Measurements from ENCODE around the gene ZNF860.

DNA sequence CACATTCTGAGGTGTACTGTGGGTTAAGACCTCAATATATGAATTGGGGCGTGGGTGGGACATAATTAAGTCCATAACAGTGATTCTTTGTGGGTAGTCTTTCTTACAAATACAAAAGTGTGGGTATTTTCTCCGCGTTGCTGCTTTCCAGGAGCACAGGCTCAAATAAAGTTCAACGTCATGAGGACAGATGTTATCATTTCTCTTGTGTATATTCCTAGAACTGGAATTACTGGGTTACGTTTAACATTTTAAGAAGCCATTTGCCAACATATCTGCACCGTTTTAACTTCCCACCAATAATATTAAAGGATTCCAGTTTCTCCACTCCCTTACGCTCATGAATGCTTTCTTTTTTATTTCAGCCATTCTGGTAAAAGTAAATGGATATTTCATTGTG lies 39.6 kb downstream of the ZNF860 start:
- TF ChIP-seq, protein P1, sequence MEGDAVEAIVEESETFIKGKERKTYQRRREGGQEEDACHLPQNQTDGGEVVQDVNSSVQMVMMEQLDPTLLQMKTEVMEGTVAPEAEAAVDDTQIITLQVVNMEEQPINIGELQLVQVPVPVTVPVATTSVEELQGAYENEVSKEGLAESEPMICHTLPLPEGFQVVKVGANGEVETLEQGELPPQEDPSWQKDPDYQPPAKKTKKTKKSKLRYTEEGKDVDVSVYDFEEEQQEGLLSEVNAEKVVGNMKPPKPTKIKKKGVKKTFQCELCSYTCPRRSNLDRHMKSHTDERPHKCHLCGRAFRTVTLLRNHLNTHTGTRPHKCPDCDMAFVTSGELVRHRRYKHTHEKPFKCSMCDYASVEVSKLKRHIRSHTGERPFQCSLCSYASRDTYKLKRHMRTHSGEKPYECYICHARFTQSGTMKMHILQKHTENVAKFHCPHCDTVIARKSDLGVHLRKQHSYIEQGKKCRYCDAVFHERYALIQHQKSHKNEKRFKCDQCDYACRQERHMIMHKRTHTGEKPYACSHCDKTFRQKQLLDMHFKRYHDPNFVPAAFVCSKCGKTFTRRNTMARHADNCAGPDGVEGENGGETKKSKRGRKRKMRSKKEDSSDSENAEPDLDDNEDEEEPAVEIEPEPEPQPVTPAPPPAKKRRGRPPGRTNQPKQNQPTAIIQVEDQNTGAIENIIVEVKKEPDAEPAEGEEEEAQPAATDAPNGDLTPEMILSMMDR (IDR thresholded peaks at IDR 0.05), result no peak
- TF ChIP-seq POLR2AphosphoS5 (IDR thresholded peaks at IDR 0.05) (no peak), POLR2A (IDR thresholded peaks at IDR 0.05; ENCODE audit: low read depth) (no peak)

All from esophagus muscularis mucosa (tissue), 3 donors.